Smooth muscle cell (in vitro differentiated cells): Measurements from ENCODE around the gene SCGB1C1. TPM values are rescaled to one million over a fixed set of nuclear protein-coding genes. Genes with fewer than 3 reads are reported as not detected.

Experiments used
- DNase-seq: peaks from one replicate; lab custom pipeline; 2025; ENCODE audit not compliant: unreplicated experiment; lab: John Stamatoyannopoulos, UW
- H2AFZ ChIP-seq: fragments of 200-600 bp; sonication (generic); 2 replicates; pipeline ENCODE4 v1.6.0; 2016; ENCODE audit warnings: antibody characterized with exemption, low read depth, mild to moderate bottlenecking
- H3F3A ChIP-seq: fragments of 200-600 bp; sonication (generic); 2 replicates; pipeline ENCODE4 v1.6.0; 2017; ENCODE audit warnings: antibody characterized with exemption, low read depth
- H3K27ac ChIP-seq: fragments of 200-600 bp; sonication (generic); 2 replicates; pipeline ENCODE4 v1.5.1; 2016; ENCODE audit warnings: low read depth, mild to moderate bottlenecking
- H3K27me3 ChIP-seq: fragments of 200-600 bp; sonication (generic); 2 replicates; pipeline ENCODE4 v1.6.1; 2016; ENCODE audit warnings: low read depth, mild to moderate bottlenecking
- H3K36me3 ChIP-seq: fragments of 200-600 bp; sonication (generic); 2 replicates; pipeline ENCODE4 v1.5.1; 2016; ENCODE audit warnings: low read depth
- H3K4me1 ChIP-seq: fragments of 200-600 bp; sonication (generic); 2 replicates; pipeline ENCODE4 v1.5.1; 2016; ENCODE audit warnings: low read depth
- H3K4me2 ChIP-seq: fragments of 200-600 bp; sonication (generic); 2 replicates; pipeline ENCODE4 v1.6.0; 2016; ENCODE audit warnings: mild to moderate bottlenecking
- H3K4me3 ChIP-seq: fragments of 200-600 bp; sonication (generic); 2 replicates; pipeline ENCODE4 v1.5.1; 2016; ENCODE audit warnings: mild to moderate bottlenecking
- H3K79me2 ChIP-seq: fragments of 200-600 bp; sonication (generic); 2 replicates; pipeline ENCODE4 v1.6.0; 2016; ENCODE audit warnings: low read depth, mild to moderate bottlenecking
- H3K9ac ChIP-seq: fragments of 200-600 bp; sonication (generic); 2 replicates; pipeline ENCODE4 v1.6.0; 2016; ENCODE audit warnings: low read depth
- H3K9me3 ChIP-seq: fragments of 200-600 bp; sonication (generic); replicated peaks from 2 replicates; pipeline ENCODE4 v1.5.1; 2016; ENCODE audit warnings: low read depth
- H4K20me1 ChIP-seq: fragments of 200-600 bp; sonication (generic); 2 replicates; pipeline ENCODE4 v1.6.0; 2016; ENCODE audit warnings: low read depth
- WGBS: methylation state at CpG from one replicate; pipeline ENCODE4 v1.1.7; 2016; ENCODE audit warnings: low lambda C conversion rate; 5-methylcytosine and 5-hydroxymethylcytosine counted together
- polyA plus RNA-seq: library from polyadenylated mRNA; unstranded; fragments of >200 nt; fragmentation: Nextera tagmentation; extraction: Ambion mirVana; gene quantifications from 2 replicates; pipeline ENCODE4 v1.2.1, GENCODE V29; 2016
- total RNA-seq: library from RNA; depleted of rRNA; stranded (reverse); fragments of >200 nt; gene quantifications from 2 replicates; pipeline ENCODE4 v1.2.3, GENCODE V29; 2014
- TF ChIP-seq, protein P1 (sequence below): fragments of 200-600 bp; sonication (generic); IDR thresholded peaks from 2 replicates; pipeline ENCODE4 v1.5.1; 2017; ENCODE audit warnings: borderline replicate concordance, mild to moderate bottlenecking, antibody characterized with exemption; ENCODE audit not compliant: insufficient read depth, poor library complexity, severe bottlenecking

The SCGB1C1 gene
- total and polyA plus RNA-seq, 2 experiments from 2014 or later = not detected

DNA sequence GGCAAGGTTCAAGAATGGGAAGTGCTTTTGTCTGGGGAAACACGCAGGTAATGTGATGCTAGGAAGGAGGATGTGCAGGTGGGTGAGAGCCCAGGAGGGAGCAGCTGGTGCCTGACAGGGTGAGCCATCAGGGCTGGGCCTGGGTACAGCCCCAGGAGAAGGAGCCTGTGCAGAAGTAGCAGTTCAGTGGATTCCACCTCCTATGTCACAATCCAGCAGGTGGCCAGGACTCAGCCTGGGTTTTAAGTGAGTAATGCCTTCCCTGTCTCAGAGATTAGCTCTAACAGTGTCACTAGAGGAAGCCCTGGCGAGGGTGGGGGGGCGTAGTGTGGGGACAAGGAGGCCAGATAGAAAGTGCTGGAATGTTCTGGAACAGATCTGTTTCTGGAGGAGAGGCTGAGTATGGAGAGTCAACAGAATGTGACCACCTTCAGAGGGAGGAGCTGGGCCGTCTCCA is 22.7 kb downstream of the SCGB1C1 start:
- WGBS = 93% methylated on average over 4 of the region's 4 CpGs
- no peak for DNase-seq

DNA sequence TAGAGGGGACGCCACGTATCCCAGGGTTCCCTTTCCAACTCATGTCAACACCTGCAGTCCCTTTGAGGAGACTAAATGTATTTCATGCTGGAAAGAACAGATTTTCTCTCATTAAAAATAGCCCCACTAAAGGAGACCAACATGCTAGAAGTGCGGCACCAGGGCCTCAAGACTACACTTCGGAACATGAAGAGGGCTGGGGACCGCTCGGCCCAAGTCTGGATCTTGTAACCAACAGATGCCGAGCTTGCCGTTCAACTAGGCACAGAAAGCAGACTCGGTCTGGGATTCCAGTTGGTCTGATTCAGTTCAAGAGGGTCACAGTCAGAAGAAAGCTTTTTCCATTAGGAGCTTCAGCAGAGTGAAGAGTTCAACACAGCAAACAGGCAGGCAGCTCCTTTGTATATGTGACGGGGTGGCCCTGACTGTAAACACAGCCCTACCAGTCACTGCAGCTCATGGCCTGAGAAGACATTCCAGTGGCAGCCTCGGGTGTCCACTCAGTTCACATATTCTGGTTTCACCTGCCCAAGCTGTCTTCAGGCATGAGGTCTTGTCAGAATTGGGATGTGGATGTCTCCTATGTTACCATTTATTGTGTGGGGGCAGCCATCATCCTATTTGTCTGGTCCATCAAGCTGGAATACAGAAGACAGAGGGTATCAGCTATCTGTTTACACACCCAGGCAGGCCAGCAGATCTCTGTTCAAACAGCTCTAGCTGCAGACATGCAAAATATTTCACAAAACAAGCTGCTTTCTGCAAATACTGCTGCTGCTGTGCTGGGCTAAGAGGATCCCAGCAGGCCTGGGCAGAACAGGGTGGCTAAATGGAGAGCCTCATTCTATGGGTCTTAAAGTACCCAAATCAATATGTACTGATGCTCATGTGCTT is 23.4 kb downstream of the SCGB1C1 start:
- WGBS = 91% methylated on average over 11 of the region's 11 CpGs
- no peak for DNase-seq
- H3K79me2 ChIP-seq = peaks cover 3% of the 10 kb centered on the region
- H3K4me1 ChIP-seq = no peaks in the 10 kb centered on the region
- peaks cover 19% of the 10 kb centered on the region for H4K20me1 ChIP-seq
- H3K9ac ChIP-seq = no peak overlapping the region
- peaks cover 34% of the 10 kb centered on the region for H3F3A ChIP-seq
- no peaks in the 10 kb centered on the region for H3K36me3 ChIP-seq
- no peaks in the 10 kb centered on the region for H3K9me3 ChIP-seq
- TF ChIP-seq, protein P1, sequence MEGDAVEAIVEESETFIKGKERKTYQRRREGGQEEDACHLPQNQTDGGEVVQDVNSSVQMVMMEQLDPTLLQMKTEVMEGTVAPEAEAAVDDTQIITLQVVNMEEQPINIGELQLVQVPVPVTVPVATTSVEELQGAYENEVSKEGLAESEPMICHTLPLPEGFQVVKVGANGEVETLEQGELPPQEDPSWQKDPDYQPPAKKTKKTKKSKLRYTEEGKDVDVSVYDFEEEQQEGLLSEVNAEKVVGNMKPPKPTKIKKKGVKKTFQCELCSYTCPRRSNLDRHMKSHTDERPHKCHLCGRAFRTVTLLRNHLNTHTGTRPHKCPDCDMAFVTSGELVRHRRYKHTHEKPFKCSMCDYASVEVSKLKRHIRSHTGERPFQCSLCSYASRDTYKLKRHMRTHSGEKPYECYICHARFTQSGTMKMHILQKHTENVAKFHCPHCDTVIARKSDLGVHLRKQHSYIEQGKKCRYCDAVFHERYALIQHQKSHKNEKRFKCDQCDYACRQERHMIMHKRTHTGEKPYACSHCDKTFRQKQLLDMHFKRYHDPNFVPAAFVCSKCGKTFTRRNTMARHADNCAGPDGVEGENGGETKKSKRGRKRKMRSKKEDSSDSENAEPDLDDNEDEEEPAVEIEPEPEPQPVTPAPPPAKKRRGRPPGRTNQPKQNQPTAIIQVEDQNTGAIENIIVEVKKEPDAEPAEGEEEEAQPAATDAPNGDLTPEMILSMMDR = no peak
- no peak overlapping the region for H2AFZ ChIP-seq
- no peak overlapping the region for H3K4me3 ChIP-seq
- no peak overlapping the region for H3K4me2 ChIP-seq
- H3K27ac ChIP-seq = peak overlapping the region; percentile 9
- H3K27me3 ChIP-seq = no peaks in the 10 kb centered on the region

More for the DNA sequence above, 22.7 kb downstream of the SCGB1C1 start:
- no peaks in the 10 kb centered on the region for H3K4me1 ChIP-seq
- no peak overlapping the region for H3K9ac ChIP-seq
- peaks cover 26% of the 10 kb centered on the region for H4K20me1 ChIP-seq
- peaks cover 10% of the 10 kb centered on the region for H3K79me2 ChIP-seq
- no peak overlapping the region for H2AFZ ChIP-seq
- peaks cover 34% of the 10 kb centered on the region for H3F3A ChIP-seq
- H3K27me3 ChIP-seq = no peaks in the 10 kb centered on the region
- H3K36me3 ChIP-seq = no peaks in the 10 kb centered on the region
- H3K4me2 ChIP-seq = no peak overlapping the region
- TF ChIP-seq, protein P1 = no peak
- peak overlapping the region; percentile 9 for H3K27ac ChIP-seq
- H3K4me3 ChIP-seq = no peak overlapping the region
- no peaks in the 10 kb centered on the region for H3K9me3 ChIP-seq

DNA sequence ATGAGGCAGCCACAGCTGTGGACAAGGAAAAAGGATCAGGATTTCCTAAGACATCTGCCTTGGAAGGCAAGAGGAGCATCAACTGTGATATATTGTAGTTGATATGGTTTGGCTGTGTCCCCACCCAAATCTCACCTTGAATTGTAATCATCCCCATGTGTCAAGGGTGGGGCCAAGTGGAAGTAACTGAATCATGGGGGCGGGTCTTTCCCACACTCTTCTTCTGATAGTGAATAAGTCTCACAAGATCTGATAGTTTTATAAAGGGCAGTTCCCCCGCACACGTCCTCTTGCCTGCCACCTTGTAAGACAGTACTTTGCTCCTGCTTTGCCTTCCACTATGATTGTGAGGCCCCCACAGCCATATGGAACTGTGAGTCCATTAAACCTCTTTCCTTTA is 24.8 kb downstream of the SCGB1C1 start:
- Histone ChIP-seq H3K4me2 (no peak overlapping the region), H3K4me3 (no peak overlapping the region), H3F3A (peaks cover 27% of the 10 kb centered on the region), H3K36me3 (no peaks in the 10 kb centered on the region), H4K20me1 (peaks cover 8% of the 10 kb centered on the region), H2AFZ (no peak overlapping the region), H3K9ac (no peak overlapping the region), H3K4me1 (no peaks in the 10 kb centered on the region), H3K27me3 (no peaks in the 10 kb centered on the region), H3K79me2 (no peaks in the 10 kb centered on the region), H3K9me3 (no peaks in the 10 kb centered on the region), H3K27ac (no peak overlapping the region)
- DNase-seq = no peak
- WGBS = 98% methylated on average over 3 of the region's 3 CpGs
- TF ChIP-seq, protein P1 = no peak
